Right ventricle myocardium inferior (tissue), 1 donor: ENCODE measurements around the gene TENM4. TPM values are rescaled to one million over a fixed set of nuclear protein-coding genes. Genes with fewer than 3 reads are reported as not detected.

Experiments
- ATAC-seq: fragments of 200-7000 bp; cut with Tn5 transposase; one replicate; pipeline ENCODE4 v1.9.1; 2020; ENCODE audit warnings: mild to moderate bottlenecking, moderate library complexity
- DNase-seq: peaks from one replicate; pipeline ENCODE4 v3.0.0; 2021; ENCODE audit errors: missing footprints
- intact Hi-C: fragments of 100-400 bp; cut with DNase I; formaldehyde crosslinking; loops from one replicate; pipeline ENCODE4 v1.11.0; 2022
- total RNA-seq: library from RNA; stranded (reverse); fragmentation: NEBNext Ultra II Directional; extraction: Animal tissue kit (Norgen Biotek cat#: 25700); gene quantifications from one replicate; pipeline ENCODE4 v1.2.1, GENCODE V29; 2021
- donor health status: DM: no; HTN: yes; CAD: no; lungs with severe emphysema.

TENM4 gene
- total RNA-seq, 1 donor from 2014 or later = 0.35 TPM

DNA sequence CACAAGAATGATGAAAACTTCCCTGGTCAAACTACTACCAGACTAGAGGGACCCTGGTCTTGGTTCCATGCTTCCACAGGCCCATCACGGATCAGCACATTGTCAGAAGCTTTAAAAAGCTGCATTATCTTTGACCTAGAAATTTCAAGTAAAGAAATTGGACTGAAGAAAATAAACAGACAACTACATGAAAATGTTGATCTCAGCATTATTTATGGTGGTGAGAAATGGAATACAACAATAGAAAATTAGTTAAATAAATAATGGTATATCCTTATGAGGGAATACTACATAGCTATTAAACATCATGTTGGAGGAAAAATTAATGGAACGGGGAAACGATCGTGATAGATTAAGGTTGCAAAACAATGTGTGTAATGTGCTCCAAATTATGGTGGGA lies 13.7 kb downstream of the TENM4 start:
- DNase-seq = no peak
- ATAC-seq = no peak
- intact Hi-C loops = no loop called here

DNA sequence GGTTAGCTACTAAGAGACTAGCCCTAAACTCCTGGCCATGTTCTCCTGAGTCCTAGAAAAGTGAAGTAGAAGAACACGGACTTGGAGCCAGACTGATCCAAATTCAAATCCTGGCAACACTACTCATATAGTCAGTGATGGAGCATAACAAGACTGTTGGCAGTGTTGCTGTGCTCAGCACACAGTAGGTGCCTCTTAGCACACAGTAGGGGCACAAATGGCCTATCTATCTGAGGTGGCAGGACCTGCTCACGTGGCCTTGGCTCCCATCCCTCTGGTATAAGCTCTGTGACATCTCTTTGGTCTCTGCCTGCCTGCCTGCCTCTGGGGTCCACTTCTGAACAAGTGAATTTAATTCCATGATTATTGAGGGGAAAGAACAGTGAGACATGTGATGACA lies 15.4 kb downstream of the TENM4 start:
- no peak for ATAC-seq
- intact Hi-C loops = no loop called here
- DNase-seq = no peak

DNA sequence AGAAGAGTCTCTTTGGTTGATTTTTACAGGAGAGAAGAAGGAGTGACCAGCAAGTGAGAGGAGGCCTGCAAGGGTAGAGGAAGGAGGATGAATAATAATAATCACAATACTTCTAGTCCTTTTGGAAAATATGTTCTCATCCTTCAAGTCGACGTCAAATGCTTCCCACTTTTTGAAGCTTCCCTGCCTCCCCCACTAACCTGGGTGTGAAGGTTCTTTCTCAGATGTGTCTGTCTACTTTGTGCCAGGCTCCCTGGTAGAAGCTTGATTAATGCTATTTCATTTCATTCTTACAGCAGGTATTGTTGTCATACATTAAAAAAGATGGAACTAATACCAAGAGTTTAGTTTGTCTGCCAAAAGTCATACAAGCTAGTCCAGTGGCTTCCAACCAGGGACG lies 17.1 kb downstream of the TENM4 start:
- DNase-seq (no peak), ATAC-seq (no peak)
- intact Hi-C loops = no loop called here

DNA sequence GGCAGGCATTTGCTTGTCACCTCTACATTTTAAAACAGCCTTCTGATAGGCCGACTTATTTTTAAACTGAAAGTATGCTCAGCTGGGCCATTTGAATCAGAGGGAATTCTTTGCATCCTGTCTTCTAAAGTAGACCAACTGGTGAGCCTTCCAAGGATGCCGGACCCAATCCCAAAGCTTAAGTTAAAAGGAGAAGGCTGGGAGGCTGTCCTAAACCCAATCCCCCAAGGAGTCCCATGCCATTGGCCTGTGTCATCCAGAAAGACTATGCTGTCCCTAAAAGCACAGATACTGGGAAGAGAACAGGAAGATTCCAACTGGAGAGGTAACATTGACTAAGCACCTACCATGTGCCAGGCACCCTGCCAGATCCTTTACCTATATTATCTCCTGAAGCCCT lies 18.0 kb downstream of the TENM4 start:
- DNase-seq (no peak), ATAC-seq (no peak)
- intact Hi-C loops = no loop called here

DNA sequence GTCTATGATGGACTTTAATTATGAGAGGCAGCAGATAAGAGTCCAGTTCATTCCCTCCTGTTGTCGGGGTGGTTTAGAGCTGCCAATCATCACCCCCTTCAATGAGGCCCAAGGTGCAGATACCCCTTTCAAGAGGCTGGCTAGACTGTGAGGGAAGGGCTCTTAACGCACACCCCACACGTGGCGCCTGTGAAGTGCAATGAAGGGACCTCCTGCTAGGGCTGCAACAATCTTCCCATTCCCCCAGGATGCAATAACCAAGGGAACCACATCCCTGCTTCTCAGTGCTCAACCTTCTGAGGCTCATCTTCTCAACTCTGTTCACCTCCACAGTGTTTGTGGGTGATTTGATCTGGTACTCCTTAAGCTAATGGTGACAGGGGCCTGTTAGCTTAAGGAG lies 19.0 kb downstream of the TENM4 start:
- ATAC-seq = no peak
- intact Hi-C loops = no loop called here
- DNase-seq = no peak

DNA sequence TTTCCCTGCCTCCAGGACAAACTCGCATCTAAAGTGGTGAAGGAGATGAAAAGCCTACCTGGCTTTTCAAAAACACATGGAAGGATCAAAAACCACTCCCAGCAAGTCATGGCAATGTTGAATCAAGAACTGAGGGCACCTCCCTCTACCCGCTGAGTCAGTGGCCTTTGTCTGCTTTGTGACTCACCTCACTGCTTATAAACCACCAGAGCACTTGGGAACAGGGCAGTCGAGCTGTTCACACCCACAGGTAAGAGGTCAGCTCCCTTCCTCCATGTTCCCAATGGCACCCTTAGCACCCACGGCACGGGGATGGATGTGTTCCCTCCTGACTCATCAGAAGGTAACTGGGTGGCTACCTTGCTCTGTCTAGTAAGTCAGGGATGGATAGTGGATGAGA lies 21.7 kb downstream of the TENM4 start:
- no peak for DNase-seq
- intact Hi-C loops = no loop called here
- ATAC-seq = no peak

DNA sequence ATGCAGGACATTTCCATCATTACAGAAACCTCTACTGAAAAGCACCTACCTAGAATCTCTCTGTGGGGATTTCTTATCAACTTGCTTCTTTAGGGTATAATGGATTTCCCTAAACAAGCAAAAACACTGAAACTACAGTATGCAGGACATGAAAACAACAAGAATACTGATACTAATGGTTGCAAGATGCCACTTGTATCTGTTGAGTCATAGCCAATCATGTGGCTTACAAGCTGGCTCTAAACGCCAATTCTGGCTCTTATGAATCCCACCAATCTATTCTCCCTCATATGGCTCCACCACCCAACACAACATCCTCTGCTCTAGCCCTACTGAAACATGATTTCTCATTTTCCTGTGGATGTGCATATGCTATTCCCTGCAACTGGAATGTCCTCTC lies 22.6 kb downstream of the TENM4 start:
- no peak for DNase-seq
- intact Hi-C loops = no loop called here
- ATAC-seq = no peak

DNA sequence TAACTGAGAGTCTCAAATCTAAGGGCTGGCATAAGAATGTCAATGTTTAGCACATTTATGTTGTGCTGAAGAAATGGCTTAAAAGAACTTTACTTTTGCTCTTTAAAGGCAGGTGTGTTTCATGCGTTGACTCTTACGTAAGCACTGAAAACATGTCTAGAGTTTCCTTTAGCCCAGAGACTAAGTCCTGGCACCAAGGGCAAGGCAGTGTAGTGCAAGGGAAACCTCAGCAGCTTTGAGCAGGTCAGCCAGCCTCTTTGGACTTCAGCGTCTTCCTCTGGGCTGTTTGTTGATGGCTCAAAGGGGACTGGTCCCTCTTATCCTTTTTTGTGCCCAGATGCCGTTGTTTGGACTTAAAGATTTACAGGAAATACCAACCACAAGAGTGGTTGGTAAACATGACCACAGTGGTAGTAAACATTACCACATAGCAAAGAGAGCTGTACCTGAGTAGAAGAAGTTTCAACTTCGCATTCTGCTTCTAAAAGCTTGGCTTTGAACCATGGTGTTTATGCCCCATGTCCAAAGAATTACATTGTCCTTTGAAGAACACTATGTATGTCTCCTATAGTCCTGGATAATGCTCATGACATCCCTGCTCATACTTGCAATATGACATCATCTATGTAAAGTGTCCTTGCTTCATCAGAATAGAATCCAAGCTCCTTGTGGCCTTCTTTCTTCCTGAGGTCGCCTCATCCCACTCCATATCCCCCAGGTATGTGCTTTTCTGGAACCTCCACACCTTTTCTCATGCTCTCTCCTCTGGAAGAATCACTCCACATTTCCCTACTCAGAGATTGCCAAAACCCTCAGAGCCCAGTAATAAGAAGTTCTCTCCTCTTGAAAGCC lies 23.5 kb downstream of the TENM4 start:
- no peak for ATAC-seq
- intact Hi-C loops = no loop called here
- DNase-seq = no peak

DNA sequence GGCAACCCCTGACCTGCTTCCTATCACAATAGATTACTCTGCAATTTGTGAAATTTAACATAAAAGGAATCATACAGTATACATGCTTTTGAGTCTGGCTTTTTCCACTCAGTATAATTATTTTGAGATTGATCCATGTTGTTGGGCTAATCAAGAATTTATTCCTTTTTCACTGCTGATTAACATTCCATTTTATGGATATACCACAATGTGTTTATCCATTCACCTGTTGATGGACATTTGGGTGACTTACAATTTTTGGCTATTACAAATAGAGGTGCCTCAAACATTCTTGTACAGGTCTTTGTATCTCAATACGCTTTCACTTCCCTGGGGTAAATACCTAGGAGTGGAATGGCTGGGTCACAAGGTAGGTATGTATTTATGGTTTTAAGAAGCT lies 24.9 kb downstream of the TENM4 start:
- DNase-seq = no peak
- intact Hi-C loops = no loop called here
- no peak for ATAC-seq

DNA sequence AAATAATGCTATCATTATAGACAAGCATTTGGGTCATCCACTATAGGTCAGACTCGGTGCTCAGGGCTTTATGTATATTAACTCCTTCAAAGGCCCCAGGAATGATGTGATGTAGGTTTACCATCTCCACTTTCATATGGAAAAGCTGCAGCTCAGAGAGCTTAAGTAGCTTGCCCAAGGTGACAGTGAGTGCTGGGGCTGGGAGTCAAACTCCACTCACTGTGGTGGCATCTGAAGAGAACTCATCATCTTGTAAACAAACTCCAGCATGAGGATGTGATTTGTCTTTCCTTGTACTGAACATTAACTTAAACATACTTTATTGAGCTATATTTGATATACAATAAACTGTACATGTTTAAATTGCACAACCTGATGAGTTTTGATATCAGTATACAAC lies 25.4 kb downstream of the TENM4 start:
- ATAC-seq = no peak
- intact Hi-C loops = no loop called here
- DNase-seq = no peak

DNA sequence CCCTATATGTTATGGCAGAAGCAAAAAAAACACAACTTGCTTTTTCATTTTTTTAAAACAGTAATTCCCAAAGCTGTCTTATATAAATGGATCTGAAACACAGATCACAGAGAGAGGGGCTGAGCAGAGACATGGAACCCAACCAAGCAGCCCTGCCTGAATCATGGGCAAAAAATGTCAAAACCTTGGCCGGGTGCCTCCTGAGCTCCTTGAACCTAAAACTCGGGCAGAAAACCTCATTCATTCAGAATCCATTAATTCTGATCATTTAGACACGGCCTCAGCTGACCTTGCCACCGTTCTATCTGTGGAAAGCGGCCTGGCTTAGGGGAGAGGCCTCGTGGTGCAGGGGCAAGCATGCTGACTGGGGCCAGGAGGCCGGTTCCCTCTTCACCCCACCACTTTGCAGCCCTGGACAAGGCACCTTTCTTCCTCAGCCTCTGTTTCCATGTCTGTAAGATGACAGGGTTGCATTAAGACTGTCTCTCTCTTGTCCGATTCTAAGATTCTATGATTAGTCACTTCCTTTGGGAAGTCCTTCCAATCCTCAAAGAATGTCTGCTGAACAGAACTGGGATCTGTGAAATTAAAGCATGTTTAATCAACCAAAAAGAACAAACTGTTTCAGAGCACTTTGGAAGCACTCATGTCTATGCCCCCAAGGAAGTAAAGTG lies 26.0 kb downstream of the TENM4 start:
- no peak for ATAC-seq
- DNase-seq = no peak
- intact Hi-C loops = no loop called here

DNA sequence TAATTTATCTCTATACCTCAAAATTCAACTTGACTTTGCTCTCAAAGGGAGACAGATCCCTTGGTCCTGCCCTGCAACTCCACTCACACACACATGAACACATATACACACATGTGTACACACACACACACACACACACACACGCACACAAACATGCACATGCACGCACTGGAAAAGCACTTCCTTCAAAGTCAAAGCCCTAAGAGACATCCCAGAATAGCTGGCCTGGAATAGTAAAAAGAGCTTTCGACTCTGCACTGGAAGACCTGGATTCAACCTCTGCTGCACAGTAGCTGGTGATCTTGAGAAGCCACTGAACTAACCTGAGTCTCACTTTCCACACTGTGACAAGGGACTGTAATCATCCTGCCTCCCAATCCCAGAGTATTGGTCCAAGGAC lies 26.8 kb downstream of the TENM4 start:
- no peak for ATAC-seq
- intact Hi-C loops = no loop called here

DNA sequence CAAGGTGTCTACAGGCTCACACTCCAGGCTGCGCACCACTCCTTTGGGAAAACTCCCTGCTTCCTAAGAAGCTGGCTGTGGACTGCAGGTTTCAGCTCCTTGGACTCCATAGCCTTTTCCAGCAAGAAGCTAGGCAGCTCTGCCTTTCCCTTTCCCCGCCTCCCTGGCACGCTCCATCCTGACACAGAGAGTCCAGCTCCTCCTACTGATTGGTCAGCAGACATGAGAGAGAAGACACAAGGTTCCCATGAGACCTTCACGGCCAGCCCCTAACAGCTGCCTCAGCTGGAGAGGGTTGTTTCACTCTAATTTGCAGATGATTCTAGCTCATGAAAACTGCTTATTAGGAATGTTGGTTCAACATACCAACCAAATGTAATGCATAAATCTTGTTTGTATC lies 27.6 kb downstream of the TENM4 start:
- ATAC-seq = peak; percentile 97
- peak; percentile 90 for DNase-seq
- intact Hi-C loops = no loop called here

More for the DNA sequence above, 26.8 kb downstream of the TENM4 start:
- no peak for DNase-seq

DNA sequence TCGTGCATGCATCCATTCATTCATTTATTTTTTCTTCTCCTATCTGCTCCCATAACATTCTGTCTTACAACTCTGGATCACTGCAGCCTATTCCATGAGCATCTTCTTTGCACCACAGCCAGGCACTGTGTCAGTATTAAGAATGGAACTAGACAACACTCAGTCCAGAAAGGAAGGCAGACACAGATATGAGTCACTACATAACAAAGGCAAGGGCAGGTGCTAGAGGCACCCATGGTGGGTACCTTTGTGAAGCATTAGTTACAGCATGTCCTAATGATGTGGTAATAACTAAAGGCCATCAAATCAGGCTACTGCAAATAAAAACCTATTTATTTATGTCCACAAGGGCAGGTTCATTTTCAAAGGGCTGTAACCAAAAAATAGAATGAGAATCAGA lies 28.1 kb downstream of the TENM4 start:
- ATAC-seq (no peak), DNase-seq (no peak)
- intact Hi-C loops = no loop called here

DNA sequence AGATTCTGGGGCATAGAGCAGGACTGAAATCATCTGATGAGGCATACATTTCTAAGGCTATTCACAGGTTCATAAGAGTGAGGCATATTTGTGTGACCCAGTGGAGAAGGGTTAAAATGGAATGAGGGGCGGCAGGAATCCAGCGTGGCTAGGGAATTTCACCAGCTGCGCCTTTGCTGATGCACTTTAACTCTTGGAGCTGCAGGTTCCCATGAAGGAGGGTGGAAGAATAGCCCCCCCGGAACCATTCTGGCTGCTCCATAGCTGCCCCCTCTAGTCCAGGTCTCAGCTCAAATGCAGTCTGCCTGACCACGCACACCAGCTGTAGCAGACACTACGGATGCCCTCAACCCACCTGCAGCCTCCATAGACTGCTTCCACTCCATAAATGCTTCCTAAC lies 31.5 kb downstream of the TENM4 start:
- ATAC-seq = no peak
- DNase-seq = no peak
- intact Hi-C loops = no loop called here

DNA sequence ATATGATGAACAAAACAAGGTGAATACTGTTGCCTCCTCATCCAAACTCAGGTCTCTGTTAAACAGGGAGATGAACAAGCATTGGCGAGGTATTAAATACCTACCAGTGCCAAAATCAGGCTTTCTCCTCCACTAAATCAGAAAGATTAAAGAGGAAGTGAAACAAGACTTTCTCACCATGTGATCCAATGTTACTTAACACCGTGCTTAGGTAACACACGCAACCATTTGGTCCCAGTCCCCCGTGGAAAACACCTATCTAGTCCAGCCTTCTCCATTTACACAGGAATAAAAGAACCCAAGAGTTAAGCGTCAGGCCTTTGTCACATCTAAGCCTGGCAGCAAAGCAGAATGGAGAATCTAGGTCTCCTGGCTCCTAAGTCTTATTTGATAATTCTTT lies 34.5 kb downstream of the TENM4 start:
- ATAC-seq (no peak), DNase-seq (no peak)
- intact Hi-C loops = no loop called here

DNA sequence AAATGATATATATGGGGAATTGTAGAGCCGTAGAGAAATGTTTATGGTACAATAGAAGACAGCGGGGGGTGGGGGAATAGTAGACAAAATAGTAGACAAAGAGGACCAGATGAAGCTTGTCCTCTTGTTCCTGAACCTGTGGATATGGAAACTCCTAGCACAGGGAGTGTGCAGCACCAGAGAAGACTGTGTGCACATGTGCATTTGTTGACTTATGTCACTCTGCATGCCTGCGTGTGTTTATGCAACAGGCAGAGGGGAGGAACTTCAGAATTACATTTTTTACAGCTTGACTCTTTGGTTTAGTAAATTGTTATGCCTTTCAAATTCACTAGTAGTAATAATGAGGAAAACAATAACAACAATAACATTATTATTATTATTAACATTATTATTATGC lies 36.0 kb downstream of the TENM4 start:
- ATAC-seq (no peak), DNase-seq (no peak)
- intact Hi-C loops = no loop called here

DNA sequence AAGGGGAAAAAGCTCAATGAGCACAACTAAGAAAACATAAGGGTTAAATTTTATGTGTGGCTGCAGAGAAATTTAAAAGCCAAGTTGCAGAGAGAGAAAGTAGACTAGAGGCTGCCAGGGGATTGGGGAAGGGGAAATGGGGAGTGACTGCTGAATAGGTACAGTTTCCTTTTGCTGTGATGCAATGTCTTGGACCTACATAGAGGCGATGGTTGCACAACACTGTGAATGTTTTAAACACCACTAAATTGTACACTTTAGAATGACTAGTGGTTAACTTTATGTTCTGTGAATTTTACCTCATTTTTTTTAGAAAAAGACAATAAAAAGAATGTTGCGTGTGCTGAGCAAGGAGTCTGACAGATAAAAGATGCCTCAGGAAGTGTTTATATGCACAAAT lies 36.5 kb downstream of the TENM4 start:
- ATAC-seq = no peak
- intact Hi-C loops = no loop called here
- no peak for DNase-seq

DNA sequence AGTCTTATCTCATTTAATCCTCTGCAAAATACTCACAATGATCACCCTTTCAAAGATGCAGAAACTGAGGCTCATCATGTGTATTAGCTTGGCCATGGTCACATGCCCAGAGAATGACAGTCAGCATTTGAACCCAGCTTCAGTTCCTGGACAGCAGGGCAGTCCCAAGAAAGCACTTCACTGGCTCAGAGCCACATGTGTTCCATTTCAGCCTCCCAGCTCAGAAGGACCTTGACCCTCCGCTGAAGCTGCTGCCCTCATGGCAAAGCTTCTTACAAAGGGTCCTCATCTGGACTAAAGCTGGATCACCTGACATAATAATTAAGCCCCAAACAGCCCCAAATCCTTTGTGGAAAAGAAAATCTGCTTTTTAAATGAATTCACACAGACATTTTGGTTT lies 37.0 kb downstream of the TENM4 start:
- intact Hi-C loops = no loop called here
- ATAC-seq (no peak), DNase-seq (no peak)

DNA sequence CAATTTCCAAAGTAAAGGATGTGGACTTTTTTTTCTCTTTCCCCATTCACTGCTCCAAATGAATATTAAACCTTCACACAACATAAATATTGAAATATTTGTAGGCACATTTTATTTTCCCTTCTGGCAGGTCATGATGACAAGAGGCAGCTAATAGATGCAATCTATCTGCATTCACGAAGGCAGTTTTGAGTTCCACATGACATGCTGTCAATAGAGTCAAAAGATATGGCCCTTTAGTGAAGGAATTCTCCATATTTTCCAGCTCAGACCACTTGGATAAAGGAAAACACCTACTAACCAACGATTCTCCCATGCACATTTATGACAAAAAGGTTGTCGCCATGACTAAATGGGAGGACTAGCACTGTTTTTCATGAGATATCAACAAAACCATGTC lies 37.9 kb downstream of the TENM4 start:
- intact Hi-C loops = no loop called here
- ATAC-seq (no peak), DNase-seq (no peak)
